HG02852 (cell line): ENCODE measurements around the gene CAP2.
"Not testable (repeated sequence)": the region's sequence is repeated elsewhere in the genome, so short reads cannot be mapped to it uniquely, and the experiment has no call there.

ENCODE experiments used
- ATAC-seq: cut with Tn5 transposase; IDR thresholded peaks from one replicate; pipeline ENCODE4 v1.9.1; 2021; ENCODE audit warnings: mild to moderate bottlenecking, moderate library complexity; ENCODE audit not compliant: unreplicated experiment

The CAP2 gene

GRCh38 chr6:17396256-17396655 is 2.9 kb downstream of the CAP2 start:
- no peak for ATAC-seq

GRCh38 chr6:17397764-17398194 is 4.4 kb downstream of the CAP2 start:
- no peak for ATAC-seq

- ATAC-seq = not testable (repeated sequence)
Measured at GRCh38 chr6:17405181-17405943, 12.0 kb downstream of the CAP2 start.

GRCh38 chr6:17405944-17406245 is 12.5 kb downstream of the CAP2 start:
- ATAC-seq = no peak

GRCh38 chr6:17408081-17408480 is 14.7 kb downstream of the CAP2 start:
- ATAC-seq = no peak

GRCh38 chr6:17410281-17410680 is 16.9 kb downstream of the CAP2 start:
- ATAC-seq = no peak

GRCh38 chr6:17413313-17413750 is 19.9 kb downstream of the CAP2 start:
- ATAC-seq = no peak

GRCh38 chr6:17414395-17414794 is 21.0 kb downstream of the CAP2 start:
- not testable (repeated sequence) for ATAC-seq

- ATAC-seq = no peak
Measured at GRCh38 chr6:17415321-17415720, 21.9 kb downstream of the CAP2 start.

- no peak for ATAC-seq
Measured at GRCh38 chr6:17416806-17417205, 23.4 kb downstream of the CAP2 start.

- ATAC-seq = no peak
Measured at GRCh38 chr6:17417817-17418216, 24.4 kb downstream of the CAP2 start.

GRCh38 chr6:17418281-17419188 is 25.1 kb downstream of the CAP2 start:
- ATAC-seq = no peak

- no peak for ATAC-seq
Measured at GRCh38 chr6:17419189-17419575, 25.8 kb downstream of the CAP2 start.

GRCh38 chr6:17420368-17420767 is 27.0 kb downstream of the CAP2 start:
- no peak for ATAC-seq

GRCh38 chr6:17421406-17421805 is 28.0 kb downstream of the CAP2 start:
- ATAC-seq = no peak

GRCh38 chr6:17423026-17423425 is 29.6 kb downstream of the CAP2 start:
- no peak for ATAC-seq

GRCh38 chr6:17427062-17427461 is 33.7 kb downstream of the CAP2 start:
- no peak for ATAC-seq

- ATAC-seq = no peak
Measured at GRCh38 chr6:17427617-17428016, 34.2 kb downstream of the CAP2 start.

- not testable (repeated sequence) for ATAC-seq
Measured at GRCh38 chr6:17428595-17429120, 35.3 kb downstream of the CAP2 start.

- no peak for ATAC-seq
Measured at GRCh38 chr6:17429383-17430061, 36.1 kb downstream of the CAP2 start.

GRCh38 chr6:17431581-17431980 is 38.2 kb downstream of the CAP2 start:
- ATAC-seq = no peak
